HCT116 (cell line): ENCODE measurements around the gene HACD3. TPM values are rescaled to one million over a fixed set of nuclear protein-coding genes. Genes with fewer than 3 reads are reported as not detected.

Experiments used
- ATAC-seq: fragments of 200-7000 bp; cut with Tn5 transposase; 2 replicates; pipeline ENCODE4 v1.9.1; 2020; ENCODE audit warnings: mild to moderate bottlenecking, moderate library complexity
- BruUV-seq: library from RNA; stranded (reverse); fragments of 400-500 nt; replicated peaks from 2 replicates; lab custom pipeline; 2021; lab: Mats Ljungman, UMichigan
- CTCF ChIA-PET: fragments of 300-600 bp; sonication (Branson Sonifier 250); formaldehyde crosslinking; loops from one replicate; lab custom pipeline; 2021; ENCODE audit warnings: antibody characterized with exemption; lab: Charles Lee
- POLR2A ChIA-PET: fragments of 300-600, 350-600 bp; sonication (Branson Sonifier 250); formaldehyde crosslinking; loops from one replicate; lab custom pipeline; 2021; ENCODE audit warnings: antibody characterized with exemption; lab: Charles Lee
- RAD21 ChIA-PET, 2 experiments: fragments of 300-600 bp; sonication (Branson Sonifier 250); formaldehyde crosslinking; loops; one replicate each; lab custom pipeline; 2023; ENCODE audit warnings: low total read pairs in 2 of 2; ENCODE audit not compliant: uncharacterized antibody in 2 of 2, unreplicated experiment in 2 of 2, low non-redundant PET in 1 of 2; lab: Charles Lee
- DNase-seq: peaks from one replicate; pipeline ENCODE4 v3.0.0-alpha.2; 2010; ENCODE audit warnings: low read depth, low spot score
- H2AFZ ChIP-seq: fragments of 200-600 bp; shearing (Covaris generic), sonication (generic); 2 replicates; pipeline ENCODE4 v1.6.1; 2017; ENCODE audit warnings: low read depth, mixed run types, mixed read lengths, antibody characterized with exemption, low read length; ENCODE audit not compliant: poor library complexity, severe bottlenecking
- H3K27ac ChIP-seq: 2 replicates; pipeline ENCODE4 v1.5.1; 2012; ENCODE audit warnings: low read depth, low read length
- H3K27me3 ChIP-seq: fragments of 200-600 bp; sonication (generic); 2 replicates; pipeline ENCODE4 v1.6.1; 2016; ENCODE audit warnings: mixed run types, low read length, mixed read lengths; ENCODE audit not compliant: insufficient read depth
- H3K36me3 ChIP-seq, 2 experiments: fragments of 200-500 bp in 1 of 2; fragments of 200-600 bp in 1 of 2; sonication (Bioruptor generic) in 1 of 2; sonication (generic) in 1 of 2; 2 replicates each; pipeline versions ENCODE4 v1.5.1 to v1.6.1; 2014 to 2016; ENCODE audit warnings: low read length in 2 of 2, inconsistent platforms in 1 of 2, mixed read lengths in 1 of 2, mixed run types in 1 of 2; ENCODE audit not compliant: insufficient read depth in 2 of 2, control insufficient read depth in 1 of 2
- H3K4me1 ChIP-seq, 2 experiments: fragments of 200-600 bp in 1 of 2; sonication (generic) in 1 of 2; 2 replicates each; pipeline versions ENCODE4 v1.5.1 to v1.6.1; 2012 to 2017; ENCODE audit warnings: low read length in 2 of 2, inconsistent platforms in 1 of 2, mild to moderate bottlenecking in 1 of 2, mixed read lengths in 1 of 2, mixed run types in 1 of 2, moderate library complexity in 1 of 2; ENCODE audit not compliant: insufficient read depth in 2 of 2, control insufficient read depth in 1 of 2
- H3K4me2 ChIP-seq: fragments of 200-600 bp; sonication (generic); 2 replicates; pipeline ENCODE4 v1.6.1; 2017; ENCODE audit warnings: mixed run types, low read length, mixed read lengths
- H3K4me3 ChIP-seq, 2 experiments: fragments of 200-600 bp in 1 of 2; sonication (generic) in 1 of 2; replicated peaks in 1 of 2; 2 replicates each; pipeline ENCODE4 v1.5.1; 2011 to 2016; ENCODE audit warnings: low read length in 2 of 2, control low read depth in 1 of 2, low read depth in 1 of 2, mild to moderate bottlenecking in 1 of 2, mixed read lengths in 1 of 2, mixed run types in 1 of 2
- H3K79me2 ChIP-seq: fragments of 200-600 bp; sonication (generic); 2 replicates; pipeline ENCODE4 v1.6.1; 2017; ENCODE audit warnings: mild to moderate bottlenecking, mixed run types, low read length, moderate library complexity, mixed read lengths; ENCODE audit not compliant: insufficient read depth
- H3K9ac ChIP-seq: fragments of 200-600 bp; sonication (generic); 2 replicates; pipeline ENCODE4 v1.6.1; 2016; ENCODE audit warnings: low read length, mixed read lengths
- H3K9me2 ChIP-seq: fragments of 200-600 bp; sonication (generic), shearing (Covaris generic); 2 replicates; pipeline ENCODE4 v1.6.1; 2017; ENCODE audit warnings: mixed run types, mild to moderate bottlenecking, moderate library complexity; ENCODE audit not compliant: insufficient read depth
- H3K9me3 ChIP-seq, 2 experiments: fragments of 200-500 bp in 1 of 2; fragments of 200-600 bp in 1 of 2; sonication (Bioruptor generic) in 1 of 2; sonication (generic) in 1 of 2; 2 replicates each; pipeline ENCODE4 v1.6.1; 2014 to 2017; ENCODE audit warnings: low read length in 2 of 2, mixed read lengths in 2 of 2, inconsistent platforms in 1 of 2, low read depth in 1 of 2, mild to moderate bottlenecking in 1 of 2, mixed run types in 1 of 2, moderate library complexity in 1 of 2; ENCODE audit not compliant: control insufficient read depth in 1 of 2, insufficient read depth in 1 of 2
- H4K20me1 ChIP-seq: fragments of 200-600 bp; sonication (generic), shearing (Covaris generic); 2 replicates; pipeline ENCODE4 v1.6.1; 2017; ENCODE audit warnings: mixed run types, mild to moderate bottlenecking, moderate library complexity; ENCODE audit not compliant: insufficient read depth
- EGR1 ChIP-seq: IDR thresholded peaks from 2 replicates; pipeline ENCODE4 v1.6.1; 2012; ENCODE audit warnings: low read depth
- ELF1 ChIP-seq: IDR thresholded peaks from 2 replicates; pipeline ENCODE4 v1.6.1; 2012; ENCODE audit warnings: low read depth, borderline replicate concordance
- EZH2 ChIP-seq: fragments of 200-600 bp; sonication (generic); IDR thresholded peaks from 2 replicates; pipeline ENCODE4 v1.6.1; 2017; ENCODE audit warnings: antibody characterized with exemption, mixed run types
- FOSL1 ChIP-seq: IDR thresholded peaks from 2 replicates; pipeline ENCODE4 v1.6.1; 2012; ENCODE audit warnings: low read depth
- ZFX ChIP-seq: fragments of 450-650 bp; IDR thresholded peaks from 2 replicates; pipeline ENCODE4 v1.6.1; 2017
- intact Hi-C: fragments of 100-400 bp; cut with micrococcal nuclease; formaldehyde crosslinking; loops from 2 replicates; pipeline ENCODE4 v1.10.0; 2022
- total RNA-seq: library from RNA; stranded (reverse); gene quantifications from one replicate; pipeline ENCODE4 v1.2.1, GENCODE V29; 2021; ENCODE audit not compliant: unreplicated experiment
- TF ChIP-seq, protein P1 (sequence below): IDR thresholded peaks from 2 replicates; pipeline ENCODE4 v1.6.1; 2012; ENCODE audit warnings: low read depth
- TF ChIP-seq, protein P2 (sequence below), 3 experiments: fragments of 200-600 bp in 1 of 3; sonication (generic) in 1 of 3; IDR thresholded peaks in 2 of 3; conservative IDR thresholded peaks in 1 of 3; 2 replicates each; pipeline ENCODE4 v1.5.1; 2012 to 2017; ENCODE audit warnings: low read depth in 2 of 3, low read length in 2 of 3, antibody characterized with exemption in 1 of 3, borderline replicate concordance in 1 of 3, control low read depth in 1 of 3, mild to moderate bottlenecking in 1 of 3, mixed read lengths in 1 of 3, mixed run types in 1 of 3, moderate library complexity in 1 of 3; ENCODE audit not compliant: insufficient read depth in 1 of 3
- TF ChIP-seq, protein P3 (sequence below): IDR thresholded peaks from 2 replicates; pipeline ENCODE4 v1.6.1; 2011; ENCODE audit warnings: mild to moderate bottlenecking, low read length, moderate library complexity; ENCODE audit not compliant: insufficient replicate concordance; ENCODE audit errors: extremely low read depth

Gene HACD3
- total RNA-seq, 1 experiment from 2014 or later = 57.5 TPM

DNA sequence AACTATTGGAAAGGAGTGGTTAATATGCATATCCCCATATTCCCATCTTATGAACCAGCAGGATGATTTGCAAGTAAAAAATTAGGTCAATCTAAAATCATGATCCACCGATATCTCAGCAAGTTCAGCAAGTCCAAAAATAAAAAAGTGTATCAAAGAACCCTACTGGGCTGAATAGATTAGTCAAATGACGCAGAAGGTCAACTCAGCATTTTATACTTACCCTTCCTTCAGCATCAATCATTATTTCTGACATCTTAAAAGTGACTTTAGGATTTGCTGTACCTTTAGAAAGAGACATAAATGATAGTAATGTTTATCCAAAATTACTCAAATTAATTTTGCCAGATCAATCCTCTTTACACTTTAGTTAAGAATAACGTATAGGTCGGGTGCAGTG lies 45.4 kb upstream of the HACD3 start:
- no peak for TF ChIP-seq FOSL1
- TF ChIP-seq ZFX = no peak
- TF ChIP-seq, protein P1, sequence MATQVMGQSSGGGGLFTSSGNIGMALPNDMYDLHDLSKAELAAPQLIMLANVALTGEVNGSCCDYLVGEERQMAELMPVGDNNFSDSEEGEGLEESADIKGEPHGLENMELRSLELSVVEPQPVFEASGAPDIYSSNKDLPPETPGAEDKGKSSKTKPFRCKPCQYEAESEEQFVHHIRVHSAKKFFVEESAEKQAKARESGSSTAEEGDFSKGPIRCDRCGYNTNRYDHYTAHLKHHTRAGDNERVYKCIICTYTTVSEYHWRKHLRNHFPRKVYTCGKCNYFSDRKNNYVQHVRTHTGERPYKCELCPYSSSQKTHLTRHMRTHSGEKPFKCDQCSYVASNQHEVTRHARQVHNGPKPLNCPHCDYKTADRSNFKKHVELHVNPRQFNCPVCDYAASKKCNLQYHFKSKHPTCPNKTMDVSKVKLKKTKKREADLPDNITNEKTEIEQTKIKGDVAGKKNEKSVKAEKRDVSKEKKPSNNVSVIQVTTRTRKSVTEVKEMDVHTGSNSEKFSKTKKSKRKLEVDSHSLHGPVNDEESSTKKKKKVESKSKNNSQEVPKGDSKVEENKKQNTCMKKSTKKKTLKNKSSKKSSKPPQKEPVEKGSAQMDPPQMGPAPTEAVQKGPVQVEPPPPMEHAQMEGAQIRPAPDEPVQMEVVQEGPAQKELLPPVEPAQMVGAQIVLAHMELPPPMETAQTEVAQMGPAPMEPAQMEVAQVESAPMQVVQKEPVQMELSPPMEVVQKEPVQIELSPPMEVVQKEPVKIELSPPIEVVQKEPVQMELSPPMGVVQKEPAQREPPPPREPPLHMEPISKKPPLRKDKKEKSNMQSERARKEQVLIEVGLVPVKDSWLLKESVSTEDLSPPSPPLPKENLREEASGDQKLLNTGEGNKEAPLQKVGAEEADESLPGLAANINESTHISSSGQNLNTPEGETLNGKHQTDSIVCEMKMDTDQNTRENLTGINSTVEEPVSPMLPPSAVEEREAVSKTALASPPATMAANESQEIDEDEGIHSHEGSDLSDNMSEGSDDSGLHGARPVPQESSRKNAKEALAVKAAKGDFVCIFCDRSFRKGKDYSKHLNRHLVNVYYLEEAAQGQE = no peak
- TF ChIP-seq, protein P2, sequence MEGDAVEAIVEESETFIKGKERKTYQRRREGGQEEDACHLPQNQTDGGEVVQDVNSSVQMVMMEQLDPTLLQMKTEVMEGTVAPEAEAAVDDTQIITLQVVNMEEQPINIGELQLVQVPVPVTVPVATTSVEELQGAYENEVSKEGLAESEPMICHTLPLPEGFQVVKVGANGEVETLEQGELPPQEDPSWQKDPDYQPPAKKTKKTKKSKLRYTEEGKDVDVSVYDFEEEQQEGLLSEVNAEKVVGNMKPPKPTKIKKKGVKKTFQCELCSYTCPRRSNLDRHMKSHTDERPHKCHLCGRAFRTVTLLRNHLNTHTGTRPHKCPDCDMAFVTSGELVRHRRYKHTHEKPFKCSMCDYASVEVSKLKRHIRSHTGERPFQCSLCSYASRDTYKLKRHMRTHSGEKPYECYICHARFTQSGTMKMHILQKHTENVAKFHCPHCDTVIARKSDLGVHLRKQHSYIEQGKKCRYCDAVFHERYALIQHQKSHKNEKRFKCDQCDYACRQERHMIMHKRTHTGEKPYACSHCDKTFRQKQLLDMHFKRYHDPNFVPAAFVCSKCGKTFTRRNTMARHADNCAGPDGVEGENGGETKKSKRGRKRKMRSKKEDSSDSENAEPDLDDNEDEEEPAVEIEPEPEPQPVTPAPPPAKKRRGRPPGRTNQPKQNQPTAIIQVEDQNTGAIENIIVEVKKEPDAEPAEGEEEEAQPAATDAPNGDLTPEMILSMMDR (IDR thresholded peaks at IDR 0.05 in 2 of 3, conservative IDR thresholded peaks at IDR 0.05 in 1 of 3; ENCODE audit: borderline replicate concordance in 1 of 3, insufficient read depth in 1 of 3, low read depth in 2 of 3, low read length in 2 of 3) = no peak
- TF ChIP-seq, protein P3, sequence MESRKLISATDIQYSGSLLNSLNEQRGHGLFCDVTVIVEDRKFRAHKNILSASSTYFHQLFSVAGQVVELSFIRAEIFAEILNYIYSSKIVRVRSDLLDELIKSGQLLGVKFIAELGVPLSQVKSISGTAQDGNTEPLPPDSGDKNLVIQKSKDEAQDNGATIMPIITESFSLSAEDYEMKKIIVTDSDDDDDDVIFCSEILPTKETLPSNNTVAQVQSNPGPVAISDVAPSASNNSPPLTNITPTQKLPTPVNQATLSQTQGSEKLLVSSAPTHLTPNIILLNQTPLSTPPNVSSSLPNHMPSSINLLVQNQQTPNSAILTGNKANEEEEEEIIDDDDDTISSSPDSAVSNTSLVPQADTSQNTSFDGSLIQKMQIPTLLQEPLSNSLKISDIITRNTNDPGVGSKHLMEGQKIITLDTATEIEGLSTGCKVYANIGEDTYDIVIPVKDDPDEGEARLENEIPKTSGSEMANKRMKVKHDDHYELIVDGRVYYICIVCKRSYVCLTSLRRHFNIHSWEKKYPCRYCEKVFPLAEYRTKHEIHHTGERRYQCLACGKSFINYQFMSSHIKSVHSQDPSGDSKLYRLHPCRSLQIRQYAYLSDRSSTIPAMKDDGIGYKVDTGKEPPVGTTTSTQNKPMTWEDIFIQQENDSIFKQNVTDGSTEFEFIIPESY = no peak
- no peak for TF ChIP-seq EZH2
- TF ChIP-seq EGR1 = no peak
- TF ChIP-seq ELF1 = no peak
- H3K4me3 ChIP-seq = no peak overlapping the region
- no peak for DNase-seq
- no peak overlapping the region for H3K27ac ChIP-seq
- H3K9me2 ChIP-seq = no peaks in the 10 kb centered on the region
- no peak for ATAC-seq
- CTCF ChIA-PET = no interaction called here
- BruUV-seq = no TSS peak
- RAD21 ChIA-PET = no interaction called here
- H3K4me2 ChIP-seq = no peak overlapping the region
- no peaks in the 10 kb centered on the region for H3K4me1 ChIP-seq
- no peak overlapping the region for H3K9ac ChIP-seq
- intact Hi-C loops = no loop called here
- H3K79me2 ChIP-seq = no peaks in the 10 kb centered on the region
- H3K36me3 ChIP-seq = peaks cover 15 to 24% of the 10 kb centered on the region in 2 experiments
- H3K9me3 ChIP-seq = no peaks in the 10 kb centered on the region
- no peaks in the 10 kb centered on the region for H4K20me1 ChIP-seq
- no peak overlapping the region for H2AFZ ChIP-seq
- no peaks in the 10 kb centered on the region for H3K27me3 ChIP-seq
- POLR2A ChIA-PET = no interaction called here
